Measurements from ENCODE around the gene GABARAPL1. TPM values are rescaled to one million over a fixed set of nuclear protein-coding genes. Genes with fewer than 3 reads are reported as not detected.

GABARAPL1 gene
- total and polyA plus RNA-seq, 2 donors (not counting 1 experiment from before 2014, with no cell fraction given): 186 to 363 TPM

DNA sequence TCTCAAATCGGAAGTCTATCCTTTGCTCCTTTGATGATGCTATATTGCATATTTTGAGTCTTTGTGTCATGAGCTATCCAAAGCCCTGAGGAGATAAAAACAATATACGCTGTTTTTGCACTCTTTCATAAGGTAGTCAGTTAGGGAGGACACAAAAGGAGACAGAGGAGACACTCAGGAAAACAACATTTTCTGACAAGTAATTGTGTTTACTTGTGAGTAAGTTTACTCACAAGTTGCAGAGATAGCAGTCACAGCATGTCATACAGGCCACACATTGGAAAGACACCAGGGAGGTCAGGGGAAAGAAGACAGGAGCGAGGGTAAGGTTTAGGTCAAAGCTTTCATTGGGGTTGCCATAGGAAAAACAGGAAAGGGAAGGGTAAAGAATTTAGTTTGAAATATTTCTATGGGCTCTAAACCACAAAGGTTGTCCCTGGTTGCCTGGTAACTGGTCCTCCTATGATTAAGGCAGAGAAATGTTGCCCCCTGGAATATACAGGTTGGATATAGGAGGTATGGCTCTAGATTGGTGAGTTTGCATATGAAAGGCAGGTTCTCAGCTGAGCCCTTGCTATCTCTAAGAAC, 7.4 kb upstream of the GABARAPL1 start:
- H3K27me3 ChIP-seq (ENCODE audit: control insufficient read depth, insufficient read depth, low read length): no peaks in the 10 kb centered on the region
- H3K4me3 ChIP-seq (replicated peaks in 1 of 4; ENCODE audit: control extremely low read depth in 1 of 4, insufficient read depth in 1 of 4, low read depth in 3 of 4, low read length in 4 of 4): no peak overlapping the region
- H2AFZ ChIP-seq (ENCODE audit: low read length): no peak overlapping the region
- TF ChIP-seq EZH2 (IDR thresholded peaks at IDR 0.05; ENCODE audit: low read length, missing control alignments) (no peak), CTCF (conservative IDR thresholded peaks at IDR 0.05 in 1 of 2, IDR thresholded peaks at IDR 0.05 in 1 of 2; ENCODE audit: low read depth in 1 of 2, low read length in 2 of 2) (no peak)
- H3K79me2 ChIP-seq (ENCODE audit: control insufficient read depth, insufficient read depth, low read length): no peaks in the 10 kb centered on the region
- peak in 1 of 2 donors; percentile 48 for DNase-seq (ENCODE audit: low read depth in 2 of 2)
- H3K4me1 ChIP-seq (ENCODE audit: control insufficient read depth, extremely low read depth, insufficient read depth, low read length): no peaks in the 10 kb centered on the region
- no peaks in the 10 kb centered on the region for H4K20me1 ChIP-seq (ENCODE audit: control insufficient read depth, extremely low read depth, insufficient read depth, low read length)
- no peaks in the 10 kb centered on the region for H3K36me3 ChIP-seq (ENCODE audit: control insufficient read depth, insufficient read depth, low read length)
- H3K4me2 ChIP-seq (ENCODE audit: extremely low read depth, insufficient read depth, low read length): no peak overlapping the region
- H3K9ac ChIP-seq (ENCODE audit: insufficient read depth, low read length): no peak overlapping the region
- H3K27ac ChIP-seq (ENCODE audit: insufficient read depth, low read length): no peak overlapping the region
- no peaks in the 10 kb centered on the region for H3K9me3 ChIP-seq (ENCODE audit: control insufficient read depth, insufficient read depth, low read depth, low read length)

DNA sequence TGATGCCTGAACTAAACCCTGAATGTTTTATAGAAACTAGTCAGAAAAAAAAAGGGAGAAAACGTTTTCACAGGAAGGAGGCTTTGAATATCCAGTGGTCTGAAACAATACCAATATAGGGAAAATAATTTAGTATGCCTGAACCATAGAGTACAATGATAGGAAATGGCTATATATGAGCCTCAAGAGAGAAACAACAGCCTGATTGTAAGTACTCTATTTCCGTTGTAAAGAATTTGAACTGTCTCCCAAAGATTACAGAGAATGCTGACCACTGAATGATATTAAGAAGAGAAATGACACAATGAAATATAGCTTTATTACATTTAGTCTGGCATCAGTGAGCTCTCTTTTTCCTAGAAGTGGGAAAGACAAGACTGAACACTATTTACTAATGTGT, 5.5 kb upstream of the GABARAPL1 start:
- TF ChIP-seq EZH2 (IDR thresholded peaks at IDR 0.05; ENCODE audit: low read length, missing control alignments) (no peak), CTCF (conservative IDR thresholded peaks at IDR 0.05 in 1 of 2, IDR thresholded peaks at IDR 0.05 in 1 of 2; ENCODE audit: low read depth in 1 of 2, low read length in 2 of 2) (no peak)
- H3K27ac ChIP-seq (ENCODE audit: insufficient read depth, low read length): no peak overlapping the region
- H4K20me1 ChIP-seq (ENCODE audit: control insufficient read depth, extremely low read depth, insufficient read depth, low read length): no peaks in the 10 kb centered on the region
- no peak overlapping the region for H3K4me3 ChIP-seq (replicated peaks in 1 of 4; ENCODE audit: control extremely low read depth in 1 of 4, insufficient read depth in 1 of 4, low read depth in 3 of 4, low read length in 4 of 4)
- no peaks in the 10 kb centered on the region for H3K36me3 ChIP-seq (ENCODE audit: control insufficient read depth, insufficient read depth, low read length)
- no peaks in the 10 kb centered on the region for H3K9me3 ChIP-seq (ENCODE audit: control insufficient read depth, insufficient read depth, low read depth, low read length)
- H3K9ac ChIP-seq (ENCODE audit: insufficient read depth, low read length): no peak overlapping the region
- H3K27me3 ChIP-seq (ENCODE audit: control insufficient read depth, insufficient read depth, low read length): no peaks in the 10 kb centered on the region
- H3K4me1 ChIP-seq (ENCODE audit: control insufficient read depth, extremely low read depth, insufficient read depth, low read length): no peaks in the 10 kb centered on the region
- DNase-seq (ENCODE audit: low read depth in 2 of 2): no peak
- no peak overlapping the region for H2AFZ ChIP-seq (ENCODE audit: low read length)
- no peak overlapping the region for H3K4me2 ChIP-seq (ENCODE audit: extremely low read depth, insufficient read depth, low read length)
- no peaks in the 10 kb centered on the region for H3K79me2 ChIP-seq (ENCODE audit: control insufficient read depth, insufficient read depth, low read length)

DNA sequence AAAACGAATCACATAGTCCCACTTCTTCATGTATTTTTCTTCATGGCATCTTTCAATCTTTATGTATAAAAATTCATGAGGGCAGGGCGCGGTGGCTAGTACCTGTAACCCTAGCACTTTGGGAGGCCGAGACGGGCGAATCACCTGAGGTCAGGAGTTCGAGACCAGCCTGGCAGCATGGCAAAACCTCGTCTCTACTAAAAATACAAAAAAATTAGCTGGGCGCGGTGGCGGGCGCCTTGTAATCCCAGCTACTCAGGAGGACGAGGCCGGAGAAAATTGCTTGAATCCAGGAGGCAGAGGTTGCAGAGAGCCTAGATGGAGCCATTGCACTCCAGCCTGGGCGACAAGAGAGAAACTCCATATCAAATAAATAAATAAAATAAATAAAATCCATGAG, 2.5 kb upstream of the GABARAPL1 start:
- H4K20me1 ChIP-seq (ENCODE audit: control insufficient read depth, extremely low read depth, insufficient read depth, low read length): peaks cover 3% of the 10 kb centered on the region
- H3K9me3 ChIP-seq (ENCODE audit: control insufficient read depth, insufficient read depth, low read depth, low read length): no peaks in the 10 kb centered on the region
- peaks cover 4% of the 10 kb centered on the region for H3K4me1 ChIP-seq (ENCODE audit: control insufficient read depth, extremely low read depth, insufficient read depth, low read length)
- TF ChIP-seq CTCF (conservative IDR thresholded peaks at IDR 0.05 in 1 of 2, IDR thresholded peaks at IDR 0.05 in 1 of 2; ENCODE audit: low read depth in 1 of 2, low read length in 2 of 2) (no peak), EZH2 (IDR thresholded peaks at IDR 0.05; ENCODE audit: low read length, missing control alignments) (no peak)
- no peak overlapping the region for H2AFZ ChIP-seq (ENCODE audit: low read length)
- DNase-seq (ENCODE audit: low read depth in 2 of 2): no peak
- no peaks in the 10 kb centered on the region for H3K27me3 ChIP-seq (ENCODE audit: control insufficient read depth, insufficient read depth, low read length)
- peaks cover 2% of the 10 kb centered on the region for H3K36me3 ChIP-seq (ENCODE audit: control insufficient read depth, insufficient read depth, low read length)
- H3K27ac ChIP-seq (ENCODE audit: insufficient read depth, low read length): no peak overlapping the region
- H3K4me3 ChIP-seq (replicated peaks in 1 of 4; ENCODE audit: control extremely low read depth in 1 of 4, insufficient read depth in 1 of 4, low read depth in 3 of 4, low read length in 4 of 4): no peak overlapping the region
- no peak overlapping the region for H3K4me2 ChIP-seq (ENCODE audit: extremely low read depth, insufficient read depth, low read length)
- H3K79me2 ChIP-seq (ENCODE audit: control insufficient read depth, insufficient read depth, low read length): peaks cover 13% of the 10 kb centered on the region
- H3K9ac ChIP-seq (ENCODE audit: insufficient read depth, low read length): no peak overlapping the region

Data from fibroblast of lung (primary cell).